WERI-Rb-1 (cell line): ENCODE results near the gene EMCN.
A peak's percentile ranks its signal among the peaks of the same experiment; 100 is the strongest.

Experiments
- DNase-seq: peaks from one replicate; pipeline ENCODE4 v3.0.0-alpha.2; 2020
- H3K27ac ChIP-seq: fragments of 250-450 bp; sonication (Bioruptor Pico); 2 replicates; pipeline ENCODE4 v1.5.1; 2020; ENCODE audit warnings: mild to moderate bottlenecking, moderate library complexity
- H3K27me3 ChIP-seq: fragments of 250-450 bp; sonication (Bioruptor Pico); 2 replicates; pipeline ENCODE4 v1.5.1; 2021; ENCODE audit warnings: mild to moderate bottlenecking, low read depth, moderate library complexity; ENCODE audit not compliant: insufficient read depth, severe bottlenecking
- H3K36me3 ChIP-seq: fragments of 250-450 bp; sonication (Bioruptor Pico); 2 replicates; pipeline ENCODE4 v1.5.1; 2020; ENCODE audit warnings: mild to moderate bottlenecking, moderate library complexity
- H3K4me3 ChIP-seq: 2 replicates; pipeline ENCODE4 v1.5.1; 2011; ENCODE audit warnings: low read depth, mild to moderate bottlenecking, control low read depth, low read length
- H3K9me3 ChIP-seq: fragments of 250-450 bp; sonication (Bioruptor Pico); 2 replicates; pipeline ENCODE4 v1.5.1; 2021; ENCODE audit warnings: mild to moderate bottlenecking, moderate library complexity; ENCODE audit not compliant: severe bottlenecking
- TF ChIP-seq, protein P1 (sequence below): IDR thresholded peaks from 2 replicates; pipeline ENCODE4 v1.5.1; 2011; ENCODE audit warnings: low read depth, mild to moderate bottlenecking, control low read depth, inconsistent platforms, low read length

EMCN gene

GRCh38 chr4:100372432-100372831 lies 145.4 kb downstream of the EMCN start:
- peak; percentile 21 for DNase-seq
- no peak overlapping the region for H3K4me3 ChIP-seq
- peaks cover 2% of the 10 kb centered on the region for H3K9me3 ChIP-seq
- no peaks in the 10 kb centered on the region for H3K36me3 ChIP-seq
- H3K27me3 ChIP-seq: no peaks in the 10 kb centered on the region
- no peak overlapping the region for H3K27ac ChIP-seq
- TF ChIP-seq, protein P1, sequence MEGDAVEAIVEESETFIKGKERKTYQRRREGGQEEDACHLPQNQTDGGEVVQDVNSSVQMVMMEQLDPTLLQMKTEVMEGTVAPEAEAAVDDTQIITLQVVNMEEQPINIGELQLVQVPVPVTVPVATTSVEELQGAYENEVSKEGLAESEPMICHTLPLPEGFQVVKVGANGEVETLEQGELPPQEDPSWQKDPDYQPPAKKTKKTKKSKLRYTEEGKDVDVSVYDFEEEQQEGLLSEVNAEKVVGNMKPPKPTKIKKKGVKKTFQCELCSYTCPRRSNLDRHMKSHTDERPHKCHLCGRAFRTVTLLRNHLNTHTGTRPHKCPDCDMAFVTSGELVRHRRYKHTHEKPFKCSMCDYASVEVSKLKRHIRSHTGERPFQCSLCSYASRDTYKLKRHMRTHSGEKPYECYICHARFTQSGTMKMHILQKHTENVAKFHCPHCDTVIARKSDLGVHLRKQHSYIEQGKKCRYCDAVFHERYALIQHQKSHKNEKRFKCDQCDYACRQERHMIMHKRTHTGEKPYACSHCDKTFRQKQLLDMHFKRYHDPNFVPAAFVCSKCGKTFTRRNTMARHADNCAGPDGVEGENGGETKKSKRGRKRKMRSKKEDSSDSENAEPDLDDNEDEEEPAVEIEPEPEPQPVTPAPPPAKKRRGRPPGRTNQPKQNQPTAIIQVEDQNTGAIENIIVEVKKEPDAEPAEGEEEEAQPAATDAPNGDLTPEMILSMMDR: peak; percentile 58

GRCh38 chr4:100369871-100370270 lies 148.0 kb downstream of the EMCN start:
- TF ChIP-seq, protein P1: no peak
- Histone ChIP-seq H3K9me3 (peaks cover 2% of the 10 kb centered on the region), H3K4me3 (no peak overlapping the region), H3K27ac (no peak overlapping the region), H3K27me3 (no peaks in the 10 kb centered on the region), H3K36me3 (no peaks in the 10 kb centered on the region)
- no peak for DNase-seq

- TF ChIP-seq, protein P1: no peak
- H3K4me3 ChIP-seq: no peak overlapping the region
- DNase-seq: no peak
- H3K27me3 ChIP-seq: no peaks in the 10 kb centered on the region
- H3K36me3 ChIP-seq: no peaks in the 10 kb centered on the region
- H3K27ac ChIP-seq: no peak overlapping the region
- H3K9me3 ChIP-seq: peaks cover 2% of the 10 kb centered on the region
Measured at GRCh38 chr4:100367451-100367850, 150.4 kb downstream of the EMCN start.

DNA sequence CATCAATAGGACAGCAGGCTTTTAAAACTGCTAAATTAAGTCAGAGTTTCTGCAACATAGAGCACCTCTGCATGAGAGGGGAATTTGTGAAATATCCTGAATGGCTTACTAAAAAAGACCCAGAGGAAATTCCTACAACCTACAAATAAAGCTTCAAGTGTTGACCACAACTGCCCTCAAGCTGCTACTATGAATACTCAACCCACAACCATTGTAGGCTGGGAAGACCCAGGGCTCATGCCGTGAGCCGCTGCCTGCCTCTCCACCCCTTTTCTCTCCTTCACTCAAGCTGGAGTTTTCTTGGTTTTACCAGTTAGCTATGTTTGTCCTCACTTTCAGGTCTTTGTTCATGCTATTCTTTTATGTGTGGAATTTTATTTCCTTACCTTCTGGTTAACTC lies 151.6 kb downstream of the EMCN start:
- DNase-seq: no peak
- H3K9me3 ChIP-seq: peaks cover 2% of the 10 kb centered on the region
- no peak overlapping the region for H3K4me3 ChIP-seq
- no peaks in the 10 kb centered on the region for H3K36me3 ChIP-seq
- TF ChIP-seq, protein P1: no peak
- no peak overlapping the region for H3K27ac ChIP-seq
- no peaks in the 10 kb centered on the region for H3K27me3 ChIP-seq

- TF ChIP-seq, protein P1: no peak
- H3K27me3 ChIP-seq: no peaks in the 10 kb centered on the region
- no peak overlapping the region for H3K4me3 ChIP-seq
- no peak for DNase-seq
- no peaks in the 10 kb centered on the region for H3K36me3 ChIP-seq
- H3K27ac ChIP-seq: no peak overlapping the region
- H3K9me3 ChIP-seq: no peaks in the 10 kb centered on the region
Measured at GRCh38 chr4:100362366-100362765, 155.5 kb downstream of the EMCN start.

DNA sequence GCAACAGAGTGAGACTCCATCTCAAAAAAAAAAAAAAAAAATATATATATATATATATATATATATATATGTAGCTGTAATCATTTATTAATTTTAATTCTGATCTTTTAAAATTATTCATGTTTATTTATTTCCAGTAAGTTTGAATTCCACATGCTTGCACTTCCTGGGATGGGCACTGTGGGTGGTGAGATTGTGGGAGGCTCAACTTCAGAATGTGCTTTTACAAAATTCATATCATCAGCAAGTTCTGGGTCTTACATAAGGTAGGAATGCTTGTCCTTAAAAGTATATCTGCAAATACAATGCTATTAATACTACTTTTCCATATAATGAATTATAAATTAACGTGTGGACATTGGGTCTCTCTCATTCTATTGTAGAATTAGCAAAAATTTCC lies 156.5 kb downstream of the EMCN start:
- Histone ChIP-seq H3K4me3 (no peak overlapping the region), H3K27me3 (no peaks in the 10 kb centered on the region)
- TF ChIP-seq, protein P1: no peak

More for the DNA sequence above, 156.5 kb downstream of the EMCN start:
- no peak for DNase-seq
- no peaks in the 10 kb centered on the region for H3K9me3 ChIP-seq
- no peaks in the 10 kb centered on the region for H3K36me3 ChIP-seq
- no peak overlapping the region for H3K27ac ChIP-seq
